ENCODE results near the gene MAF.

MAF gene

DNA sequence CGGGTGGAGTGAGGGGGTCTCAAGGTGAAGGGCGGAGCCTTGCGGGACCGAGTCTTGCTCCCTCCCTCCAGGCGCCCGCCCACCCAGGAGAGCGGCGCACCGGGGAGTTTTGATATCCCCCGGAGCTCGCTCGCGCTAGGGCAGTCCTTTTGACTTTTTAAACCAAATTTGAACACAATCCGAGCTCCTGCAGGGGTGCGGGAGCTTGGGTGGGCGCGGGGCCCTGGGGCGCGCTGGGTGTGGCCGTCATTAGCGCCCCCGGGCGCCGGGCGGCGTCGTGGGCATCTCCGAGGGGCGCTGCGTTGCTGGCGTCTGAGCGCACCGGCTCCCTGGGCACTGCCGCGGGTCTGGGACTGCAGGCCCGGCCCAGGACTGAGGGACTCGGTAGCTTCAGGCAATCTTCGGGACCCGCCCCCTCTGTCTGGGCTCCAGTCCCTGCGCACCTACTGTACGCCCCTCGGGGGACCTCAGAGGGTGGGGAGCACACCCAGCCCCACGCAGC is 10.9 kb downstream of the MAF start:
- TF ChIP-seq GATA3 (IDR thresholded peaks at IDR 0.05; ENCODE audit: low read depth, low read length) (no peak), GATA2 (IDR thresholded peaks at IDR 0.05; ENCODE audit: low read depth, low read length) (no peak)

- TF ChIP-seq GATA3 (IDR thresholded peaks at IDR 0.05; ENCODE audit: low read depth, low read length) (no peak), GATA2 (IDR thresholded peaks at IDR 0.05; ENCODE audit: low read depth, low read length) (no peak)
Observed at GRCh38 chr16:79587897-79588296, 12.6 kb downstream of the MAF start.

DNA sequence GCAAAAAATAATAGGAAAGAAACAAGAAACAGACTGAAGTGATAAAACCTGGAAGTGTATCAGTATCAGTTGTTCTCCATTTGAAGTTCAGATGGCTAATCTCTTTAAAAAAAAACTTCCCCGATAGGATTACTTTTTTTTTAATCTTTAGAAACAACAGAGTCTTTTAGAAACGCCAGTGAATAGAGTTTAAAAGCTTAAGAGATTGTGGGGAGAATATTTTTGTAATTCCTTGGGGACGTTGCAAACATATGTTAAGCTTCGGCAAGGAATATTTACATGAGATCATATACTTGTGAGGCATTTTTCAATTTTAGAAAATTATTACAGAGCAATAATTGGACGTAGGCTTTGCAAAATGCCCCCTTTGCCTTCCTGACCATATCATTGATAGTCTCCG is 13.2 kb downstream of the MAF start:
- no peak for TF ChIP-seq GATA3 (IDR thresholded peaks at IDR 0.05; ENCODE audit: low read depth, low read length)
- TF ChIP-seq GATA2 (IDR thresholded peaks at IDR 0.05; ENCODE audit: low read depth, low read length): no peak

- no peak for TF ChIP-seq GATA3 (IDR thresholded peaks at IDR 0.05; ENCODE audit: low read depth, low read length)
- no peak for TF ChIP-seq GATA2 (IDR thresholded peaks at IDR 0.05; ENCODE audit: low read depth, low read length)
Observed at GRCh38 chr16:79582789-79583188, 17.7 kb downstream of the MAF start.

- TF ChIP-seq GATA3 (IDR thresholded peaks at IDR 0.05; ENCODE audit: low read depth, low read length) (no peak), GATA2 (IDR thresholded peaks at IDR 0.05; ENCODE audit: low read depth, low read length) (no peak)
Observed at GRCh38 chr16:79580453-79581191, 19.9 kb downstream of the MAF start.

- no peak for TF ChIP-seq GATA3 (IDR thresholded peaks at IDR 0.05; ENCODE audit: low read depth, low read length)
Observed at GRCh38 chr16:79576602-79577001, 23.9 kb downstream of the MAF start.

DNA sequence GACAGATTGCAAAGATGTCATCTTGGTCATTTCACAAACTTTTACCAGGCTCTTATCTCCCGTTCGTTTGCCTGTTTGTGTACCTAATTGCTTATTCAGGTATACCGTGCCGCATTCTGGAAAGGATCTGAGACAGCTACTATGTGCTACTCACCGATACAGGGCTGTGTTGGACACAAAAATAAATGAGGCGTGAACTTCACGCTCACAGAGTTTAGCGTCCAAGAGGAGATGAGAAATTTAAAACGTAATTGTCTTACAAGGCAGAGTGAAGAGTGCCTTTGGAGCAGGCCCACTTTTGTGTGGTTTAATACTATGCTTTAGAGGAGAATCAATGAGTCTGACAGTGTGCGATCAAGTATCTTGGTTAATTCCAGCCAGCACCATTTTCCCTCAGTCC is 26.7 kb downstream of the MAF start:
- TF ChIP-seq GATA2 (IDR thresholded peaks at IDR 0.05; ENCODE audit: low read depth, low read length) (no peak), GATA3 (IDR thresholded peaks at IDR 0.05; ENCODE audit: low read depth, low read length) (no peak)

GRCh38 chr16:79573071-79573470 is 27.5 kb downstream of the MAF start:
- no peak for TF ChIP-seq GATA2 (IDR thresholded peaks at IDR 0.05; ENCODE audit: low read depth, low read length)
- TF ChIP-seq GATA3 (IDR thresholded peaks at IDR 0.05; ENCODE audit: low read depth, low read length): no peak

- no peak for TF ChIP-seq GATA3 (IDR thresholded peaks at IDR 0.05; ENCODE audit: low read depth, low read length)
Observed at GRCh38 chr16:79571903-79572535, 28.5 kb downstream of the MAF start.

DNA sequence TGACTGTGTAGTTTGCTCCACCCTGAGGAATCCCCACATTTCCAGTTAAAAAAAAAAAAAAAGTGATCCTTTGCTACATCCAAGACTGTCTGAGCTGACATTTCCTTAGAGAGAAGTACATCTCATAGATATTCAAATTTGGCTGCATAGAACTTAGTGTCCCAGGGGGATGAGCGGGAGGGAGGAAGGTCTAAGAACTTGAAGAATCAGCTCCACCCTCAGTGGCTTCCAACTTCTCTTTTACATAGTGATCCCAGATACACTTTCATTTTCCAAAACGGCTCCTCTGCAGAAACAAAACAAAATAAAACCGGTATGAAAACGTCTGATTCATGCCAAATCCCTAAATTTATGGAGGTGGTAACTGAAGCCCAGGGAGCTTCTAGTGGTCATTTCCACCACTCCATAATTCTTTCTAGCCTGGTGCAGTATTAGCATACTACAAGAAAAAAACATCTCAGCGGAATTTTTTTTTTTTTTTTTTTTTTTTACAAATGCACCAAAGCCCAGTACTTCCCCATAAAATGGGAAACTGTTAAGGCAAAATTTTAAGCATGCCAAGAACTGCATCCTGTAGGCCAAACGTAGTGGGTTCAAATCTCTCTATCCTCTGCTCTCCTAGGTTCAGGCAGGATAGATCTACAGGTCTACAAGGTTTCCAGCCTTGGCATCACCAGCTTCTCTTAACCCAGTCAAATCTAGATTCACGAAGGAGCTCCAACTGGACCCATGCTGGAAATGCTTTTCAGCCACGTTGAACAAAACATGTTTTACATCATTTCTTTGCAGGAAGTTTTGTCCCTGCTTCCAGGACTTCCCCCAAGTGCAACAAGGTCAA is 29.3 kb downstream of the MAF start:
- TF ChIP-seq GATA3 (IDR thresholded peaks at IDR 0.05; ENCODE audit: low read depth, low read length) (no peak), GATA2 (IDR thresholded peaks at IDR 0.05; ENCODE audit: low read depth, low read length) (no peak)

DNA sequence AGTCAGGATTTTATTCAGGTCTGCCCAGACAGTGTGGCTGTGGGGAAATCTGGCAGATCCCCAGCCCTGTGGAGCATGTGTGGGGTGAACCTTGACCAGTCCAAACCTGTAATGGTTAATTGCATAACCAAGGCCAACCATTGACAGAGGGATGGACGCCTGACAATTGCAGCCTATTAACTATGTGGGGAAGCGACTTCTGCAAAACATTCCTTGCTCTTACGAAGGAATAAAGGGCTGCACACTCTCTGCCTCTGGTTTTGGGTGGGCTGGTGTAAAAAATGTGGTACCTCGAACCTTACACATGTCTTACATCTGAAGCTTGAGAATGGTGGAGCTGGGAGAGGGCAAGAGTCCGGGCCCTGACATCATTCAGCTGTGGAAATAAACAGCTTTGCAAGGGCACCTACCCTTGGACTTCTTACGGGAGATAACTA is 35.8 kb downstream of the MAF start:
- no peak for TF ChIP-seq GATA2 (IDR thresholded peaks at IDR 0.05; ENCODE audit: low read depth, low read length)
- no peak for TF ChIP-seq GATA3 (IDR thresholded peaks at IDR 0.05; ENCODE audit: low read depth, low read length)

DNA sequence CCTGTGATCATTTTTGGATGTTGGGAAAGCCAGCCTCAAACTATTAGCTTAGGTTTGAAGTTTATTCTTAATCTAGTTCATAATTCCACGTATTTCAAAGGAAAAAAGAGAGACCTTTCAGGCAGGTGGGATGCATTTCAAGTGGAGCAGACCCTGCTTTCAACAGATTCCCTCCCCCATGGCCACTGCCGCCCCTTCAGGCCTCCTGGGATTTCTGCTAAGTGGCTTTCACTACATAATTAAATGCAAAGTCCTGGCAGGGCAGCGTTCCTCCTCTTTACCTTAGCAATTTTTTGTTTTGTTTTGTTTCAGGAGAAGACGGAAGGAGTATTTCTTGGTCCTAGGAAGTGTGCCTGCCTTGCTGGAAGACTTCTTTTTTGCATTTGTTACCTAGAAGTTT is 36.6 kb downstream of the MAF start:
- TF ChIP-seq GATA2 (IDR thresholded peaks at IDR 0.05; ENCODE audit: low read depth, low read length): no peak
- TF ChIP-seq GATA3 (IDR thresholded peaks at IDR 0.05; ENCODE audit: low read depth, low read length): no peak

- TF ChIP-seq GATA3 (IDR thresholded peaks at IDR 0.05; ENCODE audit: low read depth, low read length): no peak
- no peak for TF ChIP-seq GATA2 (IDR thresholded peaks at IDR 0.05; ENCODE audit: low read depth, low read length)
Observed at GRCh38 chr16:79562166-79562823, 38.2 kb downstream of the MAF start.

GRCh38 chr16:79561729-79562128 is 38.8 kb downstream of the MAF start:
- TF ChIP-seq GATA3 (IDR thresholded peaks at IDR 0.05; ENCODE audit: low read depth, low read length) (no peak), GATA2 (IDR thresholded peaks at IDR 0.05; ENCODE audit: low read depth, low read length) (no peak)
